Small intestine (tissue), 7 donors: ENCODE results near the gene SNX7. TPM values are rescaled to one million over a fixed set of nuclear protein-coding genes. Genes with fewer than 3 reads are reported as not detected.
A peak's percentile ranks its signal among the peaks of the same experiment; 100 is the strongest.

ENCODE experiments used
- DNase-seq, 2 donors: peaks; one replicate each; pipeline versions ENCODE4 v3.0.0 to v3.0.0-alpha.2; 2013
- FAIRE-seq: peaks from 2 replicates; lab custom pipeline; 2012; peaks lifted over from hg19 to GRCh38; lab: Jason Lieb, UNC
- H3K27ac ChIP-seq, 3 donors: one replicate each; pipeline ENCODE4 v1.5.1; 2013; ENCODE audit warnings: low read length in 2 of 3, mild to moderate bottlenecking in 2 of 3, control low read depth in 1 of 3, inconsistent platforms in 1 of 3, low read depth in 1 of 3, moderate library complexity in 1 of 3
- H3K27me3 ChIP-seq, 3 donors: one replicate each; pipeline ENCODE4 v1.6.1; 2013; ENCODE audit warnings: low read length in 3 of 3, inconsistent platforms in 1 of 3; ENCODE audit not compliant: control insufficient read depth in 3 of 3, insufficient read depth in 3 of 3
- H3K36me3 ChIP-seq, 3 donors: one replicate each; pipeline ENCODE4 v1.6.1; 2013; ENCODE audit warnings: low read length in 3 of 3, inconsistent platforms in 1 of 3, low read depth in 1 of 3, mild to moderate bottlenecking in 1 of 3, moderate library complexity in 1 of 3; ENCODE audit not compliant: control insufficient read depth in 3 of 3, insufficient read depth in 2 of 3
- H3K4me1 ChIP-seq, 3 donors: one replicate each; pipeline ENCODE4 v1.6.1; 2013; ENCODE audit warnings: low read length in 2 of 3, inconsistent platforms in 1 of 3, low read depth in 1 of 3, mild to moderate bottlenecking in 1 of 3, moderate library complexity in 1 of 3; ENCODE audit not compliant: control insufficient read depth in 3 of 3, insufficient read depth in 2 of 3
- H3K4me3 ChIP-seq, 3 donors: one replicate each; pipeline ENCODE4 v1.5.1; 2013; ENCODE audit warnings: low read length in 3 of 3, control low read depth in 1 of 3, inconsistent platforms in 1 of 3, low read depth in 1 of 3, mild to moderate bottlenecking in 1 of 3, moderate library complexity in 1 of 3
- H3K9me3 ChIP-seq, 2 donors: one replicate each; pipeline ENCODE4 v1.6.1; 2013; ENCODE audit warnings: low read depth in 1 of 2, low read length in 1 of 2; ENCODE audit not compliant: control insufficient read depth in 2 of 2, insufficient read depth in 1 of 2
- WGBS, 3 donors: extraction: QIAGEN DNeasy Blood & Tissue Kit; methylation state at CpG; one replicate each; pipeline ENCODE4 v1.1.7; 2013; 5-methylcytosine and 5-hydroxymethylcytosine counted together
- polyA plus RNA-seq, 4 donors: library from polyadenylated mRNA; stranded (reverse) in 3 of 4; unstranded in 1 of 4; fragments of 200-250 nt in 3 of 4; fragments of 120-200 nt in 1 of 4; gene quantifications; one replicate each; pipeline versions ENCODE4 v1.2.1 to v1.2.3, GENCODE V29; 2013
- donor health status: healthy with polysubstance abuse.
- donor health status: control.
- donor health status: control.
- donor health status: Bipolar disorder and iron deficiency.
- donor health status: healthy.

The SNX7 gene
- polyA plus RNA-seq, 4 donors: 27.9 to 47.6 (median 38.6) TPM

DNA sequence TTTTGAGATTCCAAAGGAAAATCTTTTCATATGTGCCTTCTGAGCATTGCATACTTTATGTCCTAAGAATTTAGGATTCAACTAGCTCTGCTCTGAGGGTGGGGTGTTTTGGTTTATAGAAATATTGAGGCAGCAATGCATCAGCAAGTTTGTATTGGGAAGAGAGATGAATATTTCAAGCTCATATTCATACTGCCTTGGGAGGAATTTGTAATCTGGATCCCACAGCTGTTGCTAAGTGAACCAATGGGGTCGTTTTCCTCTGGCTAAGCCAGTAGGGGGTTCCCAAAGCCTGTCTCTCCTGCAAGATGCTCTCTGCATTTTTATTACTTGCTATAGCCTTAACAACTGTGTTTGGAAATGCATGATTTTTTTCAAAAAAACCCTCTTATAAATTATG lies 130.6 kb downstream of the SNX7 start:
- Histone ChIP-seq H3K27me3 (no peaks in the 10 kb centered on the region), H3K27ac (no peak overlapping the region), H3K9me3 (no peaks in the 10 kb centered on the region), H3K4me1 (no peaks in the 10 kb centered on the region), H3K4me3 (no peak overlapping the region), H3K36me3 (no peaks in the 10 kb centered on the region)
- no peak for FAIRE-seq
- WGBS, 3 donors: 14 to 25% (median 23%) methylated on average over 1 of the region's 1 CpG
- no peak for DNase-seq

DNA sequence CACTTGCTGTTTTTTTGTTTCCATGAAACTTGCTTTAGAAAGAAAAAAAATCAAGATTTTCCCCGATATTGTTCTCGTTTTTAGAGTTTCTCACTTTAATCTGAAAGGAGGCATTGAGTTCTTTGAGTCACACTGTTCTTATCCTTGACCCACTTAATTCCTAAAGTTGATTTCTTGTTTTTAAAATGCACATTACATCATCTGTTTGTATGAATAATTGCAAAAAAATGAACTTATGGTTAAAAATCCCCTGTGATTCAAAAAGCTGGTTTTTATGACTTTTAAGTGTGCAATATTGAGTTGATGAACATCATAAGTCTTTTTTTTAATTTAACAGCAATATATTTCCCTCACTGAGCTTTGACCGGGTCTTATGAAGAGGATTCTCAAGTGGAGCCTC lies 131.6 kb downstream of the SNX7 start:
- Histone ChIP-seq H3K4me3 (no peak overlapping the region), H3K27me3 (no peaks in the 10 kb centered on the region), H3K36me3 (no peaks in the 10 kb centered on the region), H3K27ac (no peak overlapping the region), H3K9me3 (no peaks in the 10 kb centered on the region), H3K4me1 (no peaks in the 10 kb centered on the region)
- FAIRE-seq: no peak
- DNase-seq: no peak
- WGBS, 3 donors: 55 to 82% (median 67%) methylated on average over 3 of the region's 3 CpGs

DNA sequence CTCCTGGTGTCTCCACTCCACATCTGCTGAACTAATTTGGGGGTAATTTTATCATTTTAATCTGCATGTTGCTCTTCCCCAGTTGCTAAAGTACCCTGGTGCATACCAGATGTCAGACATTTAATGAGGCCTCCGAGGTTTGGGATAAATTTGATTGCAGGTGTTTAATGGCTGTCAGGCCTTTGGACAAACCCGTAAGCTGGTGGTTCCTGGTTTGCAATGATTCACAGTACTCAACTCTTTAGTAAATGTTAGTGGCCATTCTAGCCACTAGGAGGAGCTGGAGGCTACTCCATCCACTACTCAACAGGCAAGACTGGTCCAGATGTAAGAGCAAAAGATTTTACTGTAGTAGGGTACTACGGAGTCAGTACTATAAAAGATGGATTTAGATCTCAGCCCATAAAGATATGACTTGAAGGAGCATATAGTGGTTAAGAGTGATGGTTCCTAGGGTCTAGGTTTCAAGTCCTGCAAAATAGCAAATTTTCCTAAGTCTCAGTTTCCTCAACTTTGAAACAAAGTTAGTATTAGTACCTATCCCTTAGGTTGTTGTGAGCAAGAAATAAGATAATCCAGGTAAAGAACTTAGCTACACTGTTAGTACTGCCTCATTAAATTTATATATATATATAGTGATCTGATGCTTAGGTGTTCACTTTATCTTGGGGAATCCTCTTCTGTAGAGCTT lies 132.8 kb downstream of the SNX7 start:
- no peaks in the 10 kb centered on the region for H3K4me1 ChIP-seq
- 2 to 25% (median 17%) methylated on average over 3 of the region's 3 CpGs for WGBS, 3 donors
- H3K36me3 ChIP-seq: no peaks in the 10 kb centered on the region
- DNase-seq (peak; percentile 64 to 67), FAIRE-seq (no peak)
- H3K4me3 ChIP-seq: no peak overlapping the region
- H3K27ac ChIP-seq: no peak overlapping the region
- no peaks in the 10 kb centered on the region for H3K27me3 ChIP-seq
- no peaks in the 10 kb centered on the region for H3K9me3 ChIP-seq

DNA sequence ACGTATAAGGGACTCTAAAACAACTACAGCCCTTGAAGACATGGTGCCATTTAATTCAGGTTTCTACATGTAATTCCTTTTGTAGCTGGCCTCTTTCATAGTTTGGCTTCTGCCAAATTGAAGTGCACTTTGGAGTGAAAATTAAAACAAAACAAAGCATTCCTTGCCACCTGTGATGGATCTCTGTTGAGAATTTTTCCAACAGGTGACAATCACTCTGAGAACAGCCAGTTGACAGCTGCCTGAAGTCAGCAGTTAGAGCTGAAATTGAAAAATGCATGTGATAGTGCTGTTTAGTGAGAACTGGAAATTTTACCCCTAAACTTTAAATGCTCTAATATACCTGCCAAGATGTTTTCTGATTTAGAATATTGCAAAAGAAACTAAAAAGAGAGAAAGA lies 134.5 kb downstream of the SNX7 start:
- no peaks in the 10 kb centered on the region for H3K4me1 ChIP-seq
- H3K27me3 ChIP-seq: no peaks in the 10 kb centered on the region
- no peaks in the 10 kb centered on the region for H3K9me3 ChIP-seq
- no peak overlapping the region for H3K27ac ChIP-seq
- H3K36me3 ChIP-seq: no peaks in the 10 kb centered on the region
- FAIRE-seq (no peak), DNase-seq (no peak)
- no peak overlapping the region for H3K4me3 ChIP-seq
- WGBS, 3 donors: 63 to 94% (median 88%) methylated on average over 1 of the region's 1 CpG

DNA sequence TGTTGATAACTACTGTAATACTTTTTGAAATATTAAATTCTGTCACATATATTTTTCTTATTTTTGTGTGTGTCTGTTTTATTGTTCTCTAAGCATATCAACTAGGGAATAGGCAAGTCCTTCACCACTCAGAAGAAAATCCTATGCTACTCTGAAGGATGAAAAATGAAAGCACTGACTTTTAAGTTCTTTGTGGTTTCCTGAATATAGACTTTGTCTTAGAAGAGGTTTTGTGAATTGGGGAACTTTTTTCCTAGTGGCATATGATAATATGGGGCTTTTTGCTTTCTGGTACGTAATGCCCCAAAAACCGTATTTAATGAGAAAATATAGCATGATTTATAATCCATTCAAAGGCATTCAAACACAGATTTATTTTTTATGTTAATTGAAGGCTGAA lies 136.0 kb downstream of the SNX7 start:
- no peaks in the 10 kb centered on the region for H3K27me3 ChIP-seq
- H3K36me3 ChIP-seq: no peaks in the 10 kb centered on the region
- 59 to 62% (median 60%) methylated on average over 2 of the region's 2 CpGs for WGBS, 3 donors
- DNase-seq: no peak
- FAIRE-seq: no peak
- H3K9me3 ChIP-seq: no peaks in the 10 kb centered on the region
- no peak overlapping the region for H3K4me3 ChIP-seq
- H3K4me1 ChIP-seq: no peaks in the 10 kb centered on the region
- no peak overlapping the region for H3K27ac ChIP-seq
